SK-N-SH (cell line): ENCODE results near the gene SESTD1. TPM values are rescaled to one million over a fixed set of nuclear protein-coding genes. Genes with fewer than 3 reads are reported as not detected.

Experiments
- CTCF ChIA-PET: fragments of 300-600, 350-600 bp; formaldehyde crosslinking; extraction: SDS; loops from one replicate; lab custom pipeline; 2021; lab: Yijun Ruan, JAX
- POLR2A ChIA-PET: fragments of 350-600 bp; sonication (Branson Sonifier 250); formaldehyde crosslinking; extraction: SDS; loops from one replicate; lab custom pipeline; 2020; ENCODE audit warnings: antibody characterized with exemption, inconsistent platforms; lab: Yijun Ruan, JAX
- DNase-seq: peaks from one replicate; pipeline ENCODE4 v3.0.0; 2012
- H2AFZ ChIP-seq: fragments of 200-600 bp; sonication (generic); 2 replicates; pipeline ENCODE4 v1.8.1; 2016; ENCODE audit warnings: antibody characterized with exemption, mild to moderate bottlenecking, low read depth
- H3F3A ChIP-seq: fragments of 200-600 bp; sonication (generic); replicated peaks from 2 replicates; pipeline ENCODE3; 2016; ENCODE audit warnings: antibody characterized with exemption, mild to moderate bottlenecking; ENCODE audit not compliant: insufficient read depth
- H3K27ac ChIP-seq, 2 experiments: fragments of 200-500 bp in 1 of 2; fragments of 200-600 bp in 1 of 2; sonication (Bioruptor generic) in 1 of 2; sonication (generic), shearing (Covaris generic) in 1 of 2; 2 replicates each; pipeline versions ENCODE4 v1.5.1 to v1.6.1; 2014 to 2016; ENCODE audit warnings: low read depth in 2 of 2, inconsistent platforms in 1 of 2, low read length in 1 of 2, mild to moderate bottlenecking in 1 of 2, mixed read lengths in 1 of 2
- H3K27me3 ChIP-seq: fragments of 200-600 bp; sonication (generic), shearing (Covaris generic); 2 replicates; pipeline ENCODE4 v1.6.1; 2016; ENCODE audit warnings: mixed run types; ENCODE audit not compliant: insufficient read depth
- H3K36me3 ChIP-seq, 2 experiments: fragments of 200-500 bp in 1 of 2; fragments of 200-600 bp in 1 of 2; sonication (Bioruptor generic) in 1 of 2; sonication (generic) in 1 of 2; replicated peaks in 1 of 2; 2 replicates each; pipeline versions ENCODE3 to v1.5.1; 2014 to 2016; ENCODE audit warnings: low read length in 1 of 2, mild to moderate bottlenecking in 1 of 2; ENCODE audit not compliant: insufficient read depth in 2 of 2, control insufficient read depth in 1 of 2
- H3K4me1 ChIP-seq, 2 experiments: fragments of 200-500 bp in 1 of 2; fragments of 200-600 bp in 1 of 2; sonication (Bioruptor generic) in 1 of 2; sonication (generic), shearing (Covaris generic) in 1 of 2; 2 replicates each; pipeline versions ENCODE4 v1.5.1 to v1.6.1; 2014 to 2016; ENCODE audit warnings: low read depth in 1 of 2, low read length in 1 of 2, mixed run types in 1 of 2; ENCODE audit not compliant: insufficient read depth in 2 of 2, control insufficient read depth in 1 of 2
- H3K4me2 ChIP-seq: fragments of 200-600 bp; sonication (generic), shearing (Covaris generic); 2 replicates; pipeline ENCODE4 v1.6.1; 2017; ENCODE audit warnings: mixed run types
- H3K4me3 ChIP-seq, 2 experiments: fragments of 200-500 bp in 1 of 2; fragments of 200-600 bp in 1 of 2; sonication (Bioruptor generic) in 1 of 2; sonication (generic), shearing (Covaris generic) in 1 of 2; 2 replicates each; pipeline versions ENCODE4 v1.5.1 to v1.8.1; 2014 to 2016; ENCODE audit warnings: low read depth in 2 of 2, inconsistent platforms in 1 of 2, low read length in 1 of 2, mild to moderate bottlenecking in 1 of 2, mixed read lengths in 1 of 2, moderate library complexity in 1 of 2
- H3K79me2 ChIP-seq: fragments of 200-600 bp; sonication (generic); 2 replicates; pipeline ENCODE4 v1.8.1; 2017; ENCODE audit warnings: mild to moderate bottlenecking; ENCODE audit not compliant: insufficient read depth
- H3K9ac ChIP-seq: fragments of 200-600 bp; sonication (generic); 2 replicates; pipeline ENCODE4 v1.6.1; 2017; ENCODE audit warnings: mixed run types
- H3K9me2 ChIP-seq: fragments of 200-600 bp; sonication (generic); 2 replicates; pipeline ENCODE4 v1.6.1; 2017; ENCODE audit warnings: mixed run types
- H3K9me3 ChIP-seq: fragments of 200-600 bp; sonication (generic); 2 replicates; pipeline ENCODE4 v1.6.1; 2017; ENCODE audit warnings: mixed run types, mild to moderate bottlenecking, moderate library complexity
- H4K20me1 ChIP-seq: fragments of 200-600 bp; sonication (generic); 2 replicates; pipeline ENCODE4 v1.6.1; 2017; ENCODE audit warnings: mild to moderate bottlenecking, mixed run types; ENCODE audit not compliant: insufficient read depth
- EZH2phosphoT487 ChIP-seq: fragments of 200-600 bp; sonication (generic); IDR thresholded peaks from 2 replicates; pipeline ENCODE4 v1.6.1; 2017; ENCODE audit warnings: low read depth, mixed run types, mild to moderate bottlenecking, antibody characterized with exemption, moderate library complexity, borderline replicate concordance
- FOSL2 ChIP-seq: IDR thresholded peaks from 2 replicates; pipeline ENCODE4 v1.4.0; 2012; ENCODE audit warnings: low read depth, mild to moderate bottlenecking, moderate library complexity, borderline replicate concordance
- GATA2 ChIP-seq: sonication (generic); formaldehyde crosslinking; IDR thresholded peaks from 2 replicates; pipeline ENCODE4 v1.5.0; 2020; ENCODE audit warnings: mild to moderate bottlenecking, missing genetic modification reagents
- SIN3A ChIP-seq: IDR thresholded peaks from 2 replicates; pipeline ENCODE4 v1.6.1; 2012; ENCODE audit warnings: low read depth, mild to moderate bottlenecking, low read length, moderate library complexity, borderline replicate concordance
- SMC3 ChIP-seq: IDR thresholded peaks from 2 replicates; pipeline ENCODE4 v1.6.1; 2012; ENCODE audit warnings: low read depth, low read length, improper control_type of control experiment
- WGBS: methylation state at CpG from one replicate; pipeline ENCODE4 v1.1.6; 2017; ENCODE audit warnings: low lambda C conversion rate; 5-methylcytosine and 5-hydroxymethylcytosine counted together
- polyA plus RNA-seq, 3 experiments: library from polyadenylated mRNA; depleted of rRNA; stranded (reverse); fragments of >200 nt; gene quantifications; 2 replicates each; pipeline ENCODE4 v1.2.3, GENCODE V29; 2012
- TF ChIP-seq, protein P1 (sequence below): IDR thresholded peaks from 2 replicates; pipeline ENCODE4 v1.4.0; 2012; ENCODE audit warnings: low read depth, borderline replicate concordance
- TF ChIP-seq, protein P2 (sequence below): fragments of 200-600 bp; sonication (generic); IDR thresholded peaks from 2 replicates; pipeline ENCODE4 v1.6.1; 2017; ENCODE audit warnings: antibody characterized with exemption, mild to moderate bottlenecking, moderate library complexity
- TF ChIP-seq, protein P3 (sequence below): fragments of 150-350 bp; IDR thresholded peaks from 2 replicates; pipeline ENCODE4 v1.6.1; 2016; ENCODE audit warnings: mild to moderate bottlenecking, low read depth, low read length
- TF ChIP-seq, protein P4 (sequence below): IDR thresholded peaks from 2 replicates; pipeline ENCODE4; 2012
- TF ChIP-seq, protein P5 (sequence below): IDR thresholded peaks from 2 replicates; pipeline ENCODE4 v1.4.0; 2012; ENCODE audit warnings: low read depth
- TF ChIP-seq, protein P6 (sequence below): IDR thresholded peaks from 2 replicates; pipeline ENCODE4 v1.4.0; 2012; ENCODE audit warnings: low read depth, borderline replicate concordance

Gene SESTD1
- polyA plus RNA-seq, 1 of the 3 experiments (the other 2 are of a cell fraction): 4.6 TPM

DNA sequence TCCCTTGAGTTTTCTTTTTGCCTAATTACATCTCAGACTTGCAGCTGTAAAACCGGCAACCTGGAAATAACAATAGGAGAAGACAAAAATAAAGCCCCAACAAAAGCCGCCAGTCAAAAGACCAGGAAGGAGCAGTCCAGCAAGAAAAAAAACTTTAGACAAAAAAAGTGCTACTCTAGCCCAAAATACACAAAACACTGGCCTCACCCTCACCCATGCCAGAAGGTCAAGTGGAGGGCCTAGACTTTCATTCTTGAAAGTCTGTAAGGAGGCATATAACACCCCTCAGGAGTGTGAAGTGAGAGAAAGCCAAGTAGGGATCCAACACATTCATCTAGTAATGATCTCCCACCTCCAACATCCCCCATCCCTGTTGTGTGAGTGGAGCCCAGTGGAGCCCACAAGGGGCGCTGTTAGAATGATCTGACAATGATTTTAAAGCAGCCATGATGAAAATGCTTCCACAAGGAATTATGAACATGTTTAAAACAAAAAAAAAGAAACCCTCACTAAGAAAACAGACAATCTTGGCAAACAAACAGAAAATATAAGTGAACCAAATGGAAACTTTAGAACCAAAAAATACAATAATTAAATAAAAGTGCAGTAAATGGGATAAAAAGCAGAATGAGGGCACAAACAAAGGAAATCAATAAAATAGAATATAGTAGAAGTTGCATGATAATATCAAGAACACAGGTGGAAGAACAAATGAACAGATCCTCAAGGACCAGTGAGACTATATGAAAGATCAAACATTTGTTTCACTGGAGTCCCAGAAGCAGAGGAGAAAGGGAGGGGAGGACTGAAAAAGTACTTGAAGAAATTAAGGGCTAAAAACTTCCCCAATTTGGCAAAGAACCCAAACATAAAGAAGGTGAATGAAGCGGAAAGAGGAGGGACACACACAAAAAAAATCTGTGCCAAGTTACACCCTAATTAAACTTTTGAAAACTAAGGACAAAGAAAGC, 23.9 kb downstream of the SESTD1 start:
- Histone ChIP-seq H3K27me3 (no peaks in the 10 kb centered on the region), H3K4me1 (peaks cover 3 to 23% of the 10 kb centered on the region in 2 experiments; a peak in 2 of 4 replicates), H3K9ac (no peak overlapping the region), H3K79me2 (peaks cover 85% of the 10 kb centered on the region)
- no peak for DNase-seq
- no peak for TF ChIP-seq SIN3A
- no peak for TF ChIP-seq GATA2 (CRISPR knock-in tag)
- TF ChIP-seq, protein P1, sequence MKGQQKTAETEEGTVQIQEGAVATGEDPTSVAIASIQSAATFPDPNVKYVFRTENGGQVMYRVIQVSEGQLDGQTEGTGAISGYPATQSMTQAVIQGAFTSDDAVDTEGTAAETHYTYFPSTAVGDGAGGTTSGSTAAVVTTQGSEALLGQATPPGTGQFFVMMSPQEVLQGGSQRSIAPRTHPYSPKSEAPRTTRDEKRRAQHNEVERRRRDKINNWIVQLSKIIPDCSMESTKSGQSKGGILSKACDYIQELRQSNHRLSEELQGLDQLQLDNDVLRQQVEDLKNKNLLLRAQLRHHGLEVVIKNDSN: no peak
- no peak for TF ChIP-seq EZH2phosphoT487
- TF ChIP-seq, protein P2, sequence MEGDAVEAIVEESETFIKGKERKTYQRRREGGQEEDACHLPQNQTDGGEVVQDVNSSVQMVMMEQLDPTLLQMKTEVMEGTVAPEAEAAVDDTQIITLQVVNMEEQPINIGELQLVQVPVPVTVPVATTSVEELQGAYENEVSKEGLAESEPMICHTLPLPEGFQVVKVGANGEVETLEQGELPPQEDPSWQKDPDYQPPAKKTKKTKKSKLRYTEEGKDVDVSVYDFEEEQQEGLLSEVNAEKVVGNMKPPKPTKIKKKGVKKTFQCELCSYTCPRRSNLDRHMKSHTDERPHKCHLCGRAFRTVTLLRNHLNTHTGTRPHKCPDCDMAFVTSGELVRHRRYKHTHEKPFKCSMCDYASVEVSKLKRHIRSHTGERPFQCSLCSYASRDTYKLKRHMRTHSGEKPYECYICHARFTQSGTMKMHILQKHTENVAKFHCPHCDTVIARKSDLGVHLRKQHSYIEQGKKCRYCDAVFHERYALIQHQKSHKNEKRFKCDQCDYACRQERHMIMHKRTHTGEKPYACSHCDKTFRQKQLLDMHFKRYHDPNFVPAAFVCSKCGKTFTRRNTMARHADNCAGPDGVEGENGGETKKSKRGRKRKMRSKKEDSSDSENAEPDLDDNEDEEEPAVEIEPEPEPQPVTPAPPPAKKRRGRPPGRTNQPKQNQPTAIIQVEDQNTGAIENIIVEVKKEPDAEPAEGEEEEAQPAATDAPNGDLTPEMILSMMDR: 0 out of 2 replicates have a peak, but pooled peaks have one; percentile 18
- TF ChIP-seq, protein P3, sequence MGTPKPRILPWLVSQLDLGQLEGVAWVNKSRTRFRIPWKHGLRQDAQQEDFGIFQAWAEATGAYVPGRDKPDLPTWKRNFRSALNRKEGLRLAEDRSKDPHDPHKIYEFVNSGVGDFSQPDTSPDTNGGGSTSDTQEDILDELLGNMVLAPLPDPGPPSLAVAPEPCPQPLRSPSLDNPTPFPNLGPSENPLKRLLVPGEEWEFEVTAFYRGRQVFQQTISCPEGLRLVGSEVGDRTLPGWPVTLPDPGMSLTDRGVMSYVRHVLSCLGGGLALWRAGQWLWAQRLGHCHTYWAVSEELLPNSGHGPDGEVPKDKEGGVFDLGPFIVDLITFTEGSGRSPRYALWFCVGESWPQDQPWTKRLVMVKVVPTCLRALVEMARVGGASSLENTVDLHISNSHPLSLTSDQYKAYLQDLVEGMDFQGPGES: no peak
- TF ChIP-seq, all 33 proteins: peak for 1
- Histone ChIP-seq H4K20me1 (no peaks in the 10 kb centered on the region; the same call in 1 of the 2 replicates), H3K4me2 (no peak overlapping the region), H2AFZ (no peak overlapping the region), H3K36me3 (peaks cover 0 to 5% of the 10 kb centered on the region in 2 experiments), H3K27ac (no peak overlapping the region), H3K9me3 (no peaks in the 10 kb centered on the region; the same call in 1 of the 2 replicates), H3K4me3 (no peak overlapping the region), H3K9me2 (no peaks in the 10 kb centered on the region), H3F3A (no peaks in the 10 kb centered on the region)
- WGBS: 95% methylated on average over 4 of the region's 4 CpGs
- ChIA-PET POLR2A (no interaction called here), CTCF (no interaction called here)

DNA sequence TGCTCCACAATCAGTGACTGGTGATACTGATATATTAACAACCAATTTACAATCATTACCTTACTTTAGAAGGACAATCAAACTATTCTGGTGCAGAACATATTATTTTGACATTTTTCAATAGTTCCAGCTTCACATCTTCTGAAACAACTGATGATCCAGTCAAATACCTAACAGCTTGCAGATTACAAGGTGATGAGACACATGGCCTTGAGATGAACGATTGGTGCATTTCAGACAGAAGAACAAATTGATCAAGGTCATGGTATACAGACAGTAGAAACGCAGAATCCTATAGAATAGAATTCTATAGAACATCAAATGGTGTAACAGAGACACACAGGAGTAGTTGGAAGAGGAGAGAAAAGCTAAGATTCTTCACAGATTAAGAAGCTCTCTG, 24.8 kb downstream of the SESTD1 start:
- DNase-seq: no peak
- H4K20me1 ChIP-seq: no peaks in the 10 kb centered on the region; the same call in 1 of the 2 replicates
- no peak overlapping the region for H3K4me3 ChIP-seq
- no peak overlapping the region for H3K27ac ChIP-seq
- H3K9me3 ChIP-seq: no peaks in the 10 kb centered on the region; the same call in 1 of the 2 replicates
- no peaks in the 10 kb centered on the region for H3K27me3 ChIP-seq
- H3K79me2 ChIP-seq: peaks cover 82% of the 10 kb centered on the region
- no peak overlapping the region for H3K9ac ChIP-seq
- POLR2A ChIA-PET: no interaction called here
- no peak overlapping the region for H2AFZ ChIP-seq
- CTCF ChIA-PET: interaction anchor here (1.8 kb wide), 1 partner anchor 20 kb away, joined by 4 read pairs; no protein-coding TSS in a partner anchor
- 85% methylated on average over 2 of the region's 2 CpGs for WGBS
- H3K4me1 ChIP-seq: peaks cover 3 to 23% of the 10 kb centered on the region in 2 experiments; a peak in 2 of 4 replicates
- no peaks in the 10 kb centered on the region for H3F3A ChIP-seq
- TF ChIP-seq, protein P4, sequence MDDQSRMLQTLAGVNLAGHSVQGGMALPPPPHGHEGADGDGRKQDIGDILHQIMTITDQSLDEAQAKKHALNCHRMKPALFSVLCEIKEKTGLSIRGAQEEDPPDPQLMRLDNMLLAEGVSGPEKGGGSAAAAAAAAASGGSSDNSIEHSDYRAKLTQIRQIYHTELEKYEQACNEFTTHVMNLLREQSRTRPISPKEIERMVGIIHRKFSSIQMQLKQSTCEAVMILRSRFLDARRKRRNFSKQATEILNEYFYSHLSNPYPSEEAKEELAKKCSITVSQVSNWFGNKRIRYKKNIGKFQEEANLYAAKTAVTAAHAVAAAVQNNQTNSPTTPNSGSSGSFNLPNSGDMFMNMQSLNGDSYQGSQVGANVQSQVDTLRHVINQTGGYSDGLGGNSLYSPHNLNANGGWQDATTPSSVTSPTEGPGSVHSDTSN: no peak
- TF ChIP-seq, protein P5, sequence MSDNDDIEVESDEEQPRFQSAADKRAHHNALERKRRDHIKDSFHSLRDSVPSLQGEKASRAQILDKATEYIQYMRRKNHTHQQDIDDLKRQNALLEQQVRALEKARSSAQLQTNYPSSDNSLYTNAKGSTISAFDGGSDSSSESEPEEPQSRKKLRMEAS: no peak
- TF ChIP-seq, protein P6, sequence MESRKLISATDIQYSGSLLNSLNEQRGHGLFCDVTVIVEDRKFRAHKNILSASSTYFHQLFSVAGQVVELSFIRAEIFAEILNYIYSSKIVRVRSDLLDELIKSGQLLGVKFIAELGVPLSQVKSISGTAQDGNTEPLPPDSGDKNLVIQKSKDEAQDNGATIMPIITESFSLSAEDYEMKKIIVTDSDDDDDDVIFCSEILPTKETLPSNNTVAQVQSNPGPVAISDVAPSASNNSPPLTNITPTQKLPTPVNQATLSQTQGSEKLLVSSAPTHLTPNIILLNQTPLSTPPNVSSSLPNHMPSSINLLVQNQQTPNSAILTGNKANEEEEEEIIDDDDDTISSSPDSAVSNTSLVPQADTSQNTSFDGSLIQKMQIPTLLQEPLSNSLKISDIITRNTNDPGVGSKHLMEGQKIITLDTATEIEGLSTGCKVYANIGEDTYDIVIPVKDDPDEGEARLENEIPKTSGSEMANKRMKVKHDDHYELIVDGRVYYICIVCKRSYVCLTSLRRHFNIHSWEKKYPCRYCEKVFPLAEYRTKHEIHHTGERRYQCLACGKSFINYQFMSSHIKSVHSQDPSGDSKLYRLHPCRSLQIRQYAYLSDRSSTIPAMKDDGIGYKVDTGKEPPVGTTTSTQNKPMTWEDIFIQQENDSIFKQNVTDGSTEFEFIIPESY: no peak
- TF ChIP-seq SMC3 (no peak), FOSL2 (no peak)
- no peaks in the 10 kb centered on the region for H3K9me2 ChIP-seq
- H3K4me2 ChIP-seq: no peak overlapping the region
- peaks cover 0 to 5% of the 10 kb centered on the region in 2 experiments for H3K36me3 ChIP-seq
